HepG2 (cell line): ENCODE results near the gene MTARC1. TPM values are rescaled to one million over a fixed set of nuclear protein-coding genes. Genes with fewer than 3 reads are reported as not detected.

Source experiments
- FOXO1 ChIP-seq: sonication (generic); formaldehyde crosslinking; IDR thresholded peaks from 2 replicates; pipeline ENCODE4 v1.4.0; 2020; ENCODE audit warnings: missing genetic modification reagents
- GZF1 ChIP-seq: sonication (generic); formaldehyde crosslinking; IDR thresholded peaks from 2 replicates; pipeline ENCODE4 v1.5.1; 2020; ENCODE audit warnings: mild to moderate bottlenecking, missing genetic modification reagents
- HMG20A ChIP-seq: IDR thresholded peaks from 2 replicates; pipeline ENCODE4 v1.6.1; 2016; ENCODE audit warnings: borderline replicate concordance
- RAD51 ChIP-seq: fragments of 450-650 bp; IDR thresholded peaks from 2 replicates; pipeline ENCODE4 v1.6.1; 2016; ENCODE audit warnings: borderline replicate concordance
- ZFP41 ChIP-seq: sonication (generic); formaldehyde crosslinking; IDR thresholded peaks from 2 replicates; pipeline ENCODE4 v1.4.0; 2020; ENCODE audit warnings: mild to moderate bottlenecking, missing genetic modification reagents, borderline replicate concordance
- ZNF121 ChIP-seq: sonication (generic); formaldehyde crosslinking; IDR thresholded peaks from 2 replicates; pipeline ENCODE4 v1.5.0; 2020; ENCODE audit warnings: mild to moderate bottlenecking, missing genetic modification reagents
- ZNF263 ChIP-seq: sonication (generic); formaldehyde crosslinking; IDR thresholded peaks from 2 replicates; pipeline ENCODE4 v1.4.0; 2020; ENCODE audit warnings: missing genetic modification reagents
- ZNF772 ChIP-seq: sonication (generic); formaldehyde crosslinking; IDR thresholded peaks from 2 replicates; pipeline ENCODE4 v1.5.0; 2020; ENCODE audit warnings: mild to moderate bottlenecking, missing genetic modification reagents
- polyA plus RNA-seq, 8 experiments: library from polyadenylated mRNA; depleted of rRNA in 3 of 8; stranded (reverse) in 7 of 8; unstranded in 1 of 8; fragments of >200 nt; fragmentation: Illumina TruSeq in 4 of 8; extraction: Trizol in 4 of 8; gene quantifications; 2 replicates each; pipeline versions ENCODE4 v1.2.1 to v1.2.3, GENCODE V29; 2011 to 2016; ENCODE audit warnings: low read depth in 4 of 8, missing spikeins in 1 of 8, mixed read lengths in 1 of 8; ENCODE audit not compliant: insufficient read depth in 1 of 8
- total RNA-seq, 5 experiments: library from RNA; depleted of rRNA; stranded (reverse); fragments of >200 nt; fragmentation: Illumina TruSeq; extraction: Trizol; gene quantifications; 2 replicates each; pipeline ENCODE4 v1.2.3, GENCODE V29; 2016; ENCODE audit warnings: low read depth in 1 of 5
- TF ChIP-seq, protein P1 (sequence below), 2 experiments: IDR thresholded peaks; 2 replicates each; pipeline ENCODE4 v1.6.1; 2011 to 2012; ENCODE audit warnings: low read length in 2 of 2, borderline replicate concordance in 1 of 2, low read depth in 1 of 2, mild to moderate bottlenecking in 1 of 2, moderate library complexity in 1 of 2
- TF ChIP-seq, protein P2 (sequence below): sonication (generic); formaldehyde crosslinking; IDR thresholded peaks from 2 replicates; pipeline ENCODE4 v1.4.0; 2020; ENCODE audit warnings: missing genetic modification reagents
- TF ChIP-seq, protein P3 (sequence below): sonication (generic); formaldehyde crosslinking; IDR thresholded peaks from 2 replicates; pipeline ENCODE4 v1.4.0; 2020; ENCODE audit warnings: low read depth, mild to moderate bottlenecking, missing genetic modification reagents
- TF ChIP-seq, protein P4 (sequence below): sonication (generic); formaldehyde crosslinking; IDR thresholded peaks from 2 replicates; pipeline ENCODE4 v1.4.0; 2020; ENCODE audit warnings: missing genetic modification reagents, borderline replicate concordance

MTARC1 gene
- total and polyA plus RNA-seq, 2 of the 13 experiments (the other 11 are each of a cell fraction or from before 2014, with no cell fraction given): 19.4 to 106 TPM

DNA sequence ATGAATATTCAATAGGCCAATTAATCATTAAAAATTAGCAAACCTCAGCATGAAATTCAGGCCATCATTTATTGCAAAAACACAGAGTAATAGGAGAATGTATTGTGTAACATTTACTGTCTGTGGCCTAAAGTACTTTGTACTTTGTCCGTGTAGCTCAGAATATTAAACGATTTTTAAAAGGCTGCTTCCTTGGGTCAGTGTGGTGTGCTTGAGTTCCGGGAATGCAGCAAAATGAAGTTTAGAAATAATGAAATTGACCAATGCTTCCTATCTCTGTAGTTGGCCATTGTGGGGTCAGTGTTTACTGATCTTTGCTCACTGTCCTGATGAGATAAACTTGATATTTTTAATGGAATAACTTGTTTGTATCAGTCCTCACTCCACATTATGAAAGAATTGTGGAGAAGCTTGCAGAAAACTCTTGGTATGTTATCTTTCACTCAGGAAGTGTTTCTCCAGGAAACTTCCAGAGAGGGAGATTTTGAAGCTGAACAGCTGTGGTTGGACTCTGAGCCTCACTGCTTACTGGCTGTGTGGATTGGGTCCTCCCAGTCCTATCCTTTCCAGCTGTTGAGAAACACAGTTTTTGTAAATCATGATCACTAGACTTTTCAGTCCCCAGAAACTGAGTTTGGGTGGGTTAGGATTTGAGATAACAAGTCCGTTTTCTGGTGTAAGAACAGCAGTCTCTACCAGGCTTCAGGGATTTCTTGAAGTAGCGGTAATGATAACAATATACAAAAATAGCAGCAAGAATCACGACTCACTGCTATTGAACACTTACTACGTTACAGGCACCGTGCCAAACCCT is 19.2 kb upstream of the MTARC1 start (continued):
- TF ChIP-seq, protein P1, sequence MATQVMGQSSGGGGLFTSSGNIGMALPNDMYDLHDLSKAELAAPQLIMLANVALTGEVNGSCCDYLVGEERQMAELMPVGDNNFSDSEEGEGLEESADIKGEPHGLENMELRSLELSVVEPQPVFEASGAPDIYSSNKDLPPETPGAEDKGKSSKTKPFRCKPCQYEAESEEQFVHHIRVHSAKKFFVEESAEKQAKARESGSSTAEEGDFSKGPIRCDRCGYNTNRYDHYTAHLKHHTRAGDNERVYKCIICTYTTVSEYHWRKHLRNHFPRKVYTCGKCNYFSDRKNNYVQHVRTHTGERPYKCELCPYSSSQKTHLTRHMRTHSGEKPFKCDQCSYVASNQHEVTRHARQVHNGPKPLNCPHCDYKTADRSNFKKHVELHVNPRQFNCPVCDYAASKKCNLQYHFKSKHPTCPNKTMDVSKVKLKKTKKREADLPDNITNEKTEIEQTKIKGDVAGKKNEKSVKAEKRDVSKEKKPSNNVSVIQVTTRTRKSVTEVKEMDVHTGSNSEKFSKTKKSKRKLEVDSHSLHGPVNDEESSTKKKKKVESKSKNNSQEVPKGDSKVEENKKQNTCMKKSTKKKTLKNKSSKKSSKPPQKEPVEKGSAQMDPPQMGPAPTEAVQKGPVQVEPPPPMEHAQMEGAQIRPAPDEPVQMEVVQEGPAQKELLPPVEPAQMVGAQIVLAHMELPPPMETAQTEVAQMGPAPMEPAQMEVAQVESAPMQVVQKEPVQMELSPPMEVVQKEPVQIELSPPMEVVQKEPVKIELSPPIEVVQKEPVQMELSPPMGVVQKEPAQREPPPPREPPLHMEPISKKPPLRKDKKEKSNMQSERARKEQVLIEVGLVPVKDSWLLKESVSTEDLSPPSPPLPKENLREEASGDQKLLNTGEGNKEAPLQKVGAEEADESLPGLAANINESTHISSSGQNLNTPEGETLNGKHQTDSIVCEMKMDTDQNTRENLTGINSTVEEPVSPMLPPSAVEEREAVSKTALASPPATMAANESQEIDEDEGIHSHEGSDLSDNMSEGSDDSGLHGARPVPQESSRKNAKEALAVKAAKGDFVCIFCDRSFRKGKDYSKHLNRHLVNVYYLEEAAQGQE (IDR thresholded peaks at IDR 0.05; ENCODE audit: borderline replicate concordance in 1 of 2, low read depth in 1 of 2, low read length in 2 of 2): no peak
- TF ChIP-seq, protein P2, sequence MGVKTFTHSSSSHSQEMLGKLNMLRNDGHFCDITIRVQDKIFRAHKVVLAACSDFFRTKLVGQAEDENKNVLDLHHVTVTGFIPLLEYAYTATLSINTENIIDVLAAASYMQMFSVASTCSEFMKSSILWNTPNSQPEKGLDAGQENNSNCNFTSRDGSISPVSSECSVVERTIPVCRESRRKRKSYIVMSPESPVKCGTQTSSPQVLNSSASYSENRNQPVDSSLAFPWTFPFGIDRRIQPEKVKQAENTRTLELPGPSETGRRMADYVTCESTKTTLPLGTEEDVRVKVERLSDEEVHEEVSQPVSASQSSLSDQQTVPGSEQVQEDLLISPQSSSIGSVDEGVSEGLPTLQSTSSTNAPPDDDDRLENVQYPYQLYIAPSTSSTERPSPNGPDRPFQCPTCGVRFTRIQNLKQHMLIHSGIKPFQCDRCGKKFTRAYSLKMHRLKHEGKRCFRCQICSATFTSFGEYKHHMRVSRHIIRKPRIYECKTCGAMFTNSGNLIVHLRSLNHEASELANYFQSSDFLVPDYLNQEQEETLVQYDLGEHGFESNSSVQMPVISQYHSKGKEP: no peak
- TF ChIP-seq RAD51 (no peak), HMG20A (CRISPR knock-in tag) (no peak), ZNF263 (peak; percentile 25; the same call in 1 of the 2 replicates), GZF1 (CRISPR knock-in tag) (no peak), FOXO1 (CRISPR knock-in tag) (peak; percentile 12; the same call in 1 of the 2 replicates), ZFP41 (CRISPR knock-in tag) (no peak), ZNF121 (no peak), ZNF772 (CRISPR knock-in tag) (no peak)
- TF ChIP-seq, protein P3, sequence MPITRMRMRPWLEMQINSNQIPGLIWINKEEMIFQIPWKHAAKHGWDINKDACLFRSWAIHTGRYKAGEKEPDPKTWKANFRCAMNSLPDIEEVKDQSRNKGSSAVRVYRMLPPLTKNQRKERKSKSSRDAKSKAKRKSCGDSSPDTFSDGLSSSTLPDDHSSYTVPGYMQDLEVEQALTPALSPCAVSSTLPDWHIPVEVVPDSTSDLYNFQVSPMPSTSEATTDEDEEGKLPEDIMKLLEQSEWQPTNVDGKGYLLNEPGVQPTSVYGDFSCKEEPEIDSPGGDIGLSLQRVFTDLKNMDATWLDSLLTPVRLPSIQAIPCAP (CRISPR knock-in tag): no peak
- TF ChIP-seq, protein P4, sequence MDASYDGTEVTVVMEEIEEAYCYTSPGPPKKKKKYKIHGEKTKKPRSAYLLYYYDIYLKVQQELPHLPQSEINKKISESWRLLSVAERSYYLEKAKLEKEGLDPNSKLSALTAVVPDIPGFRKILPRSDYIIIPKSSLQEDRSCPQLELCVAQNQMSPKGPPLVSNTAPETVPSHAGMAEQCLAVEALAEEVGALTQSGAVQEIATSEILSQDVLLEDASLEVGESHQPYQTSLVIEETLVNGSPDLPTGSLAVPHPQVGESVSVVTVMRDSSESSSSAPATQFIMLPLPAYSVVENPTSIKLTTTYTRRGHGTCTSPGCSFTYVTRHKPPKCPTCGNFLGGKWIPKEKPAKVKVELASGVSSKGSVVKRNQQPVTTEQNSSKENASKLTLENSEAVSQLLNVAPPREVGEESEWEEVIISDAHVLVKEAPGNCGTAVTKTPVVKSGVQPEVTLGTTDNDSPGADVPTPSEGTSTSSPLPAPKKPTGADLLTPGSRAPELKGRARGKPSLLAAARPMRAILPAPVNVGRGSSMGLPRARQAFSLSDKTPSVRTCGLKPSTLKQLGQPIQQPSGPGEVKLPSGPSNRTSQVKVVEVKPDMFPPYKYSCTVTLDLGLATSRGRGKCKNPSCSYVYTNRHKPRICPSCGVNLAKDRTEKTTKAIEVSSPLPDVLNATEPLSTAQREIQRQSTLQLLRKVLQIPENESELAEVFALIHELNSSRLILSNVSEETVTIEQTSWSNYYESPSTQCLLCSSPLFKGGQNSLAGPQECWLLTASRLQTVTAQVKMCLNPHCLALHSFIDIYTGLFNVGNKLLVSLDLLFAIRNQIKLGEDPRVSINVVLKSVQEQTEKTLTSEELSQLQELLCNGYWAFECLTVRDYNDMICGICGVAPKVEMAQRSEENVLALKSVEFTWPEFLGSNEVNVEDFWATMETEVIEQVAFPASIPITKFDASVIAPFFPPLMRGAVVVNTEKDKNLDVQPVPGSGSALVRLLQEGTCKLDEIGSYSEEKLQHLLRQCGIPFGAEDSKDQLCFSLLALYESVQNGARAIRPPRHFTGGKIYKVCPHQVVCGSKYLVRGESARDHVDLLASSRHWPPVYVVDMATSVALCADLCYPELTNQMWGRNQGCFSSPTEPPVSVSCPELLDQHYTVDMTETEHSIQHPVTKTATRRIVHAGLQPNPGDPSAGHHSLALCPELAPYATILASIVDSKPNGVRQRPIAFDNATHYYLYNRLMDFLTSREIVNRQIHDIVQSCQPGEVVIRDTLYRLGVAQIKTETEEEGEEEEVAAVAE: no peak
